Neural progenitor cell (in vitro differentiated cells): ENCODE data around the gene B3GNT4. TPM values are rescaled to one million over a fixed set of nuclear protein-coding genes. Genes with fewer than 3 reads are reported as not detected.
A peak's percentile ranks its signal among the peaks of the same experiment; 100 is the strongest.

Source experiments
- DNase-seq: peaks from one replicate; pipeline ENCODE4 v3.0.0-alpha.2; 2016; ENCODE audit warnings: low spot score
- H2AFZ ChIP-seq: fragments of 200-600 bp; sonication (generic); replicated peaks from 2 replicates; pipeline ENCODE4 v1.6.1; 2016; ENCODE audit warnings: antibody characterized with exemption
- H3F3A ChIP-seq: fragments of 200-600 bp; sonication (generic); 2 replicates; pipeline ENCODE4 v1.6.1; 2016; ENCODE audit warnings: antibody characterized with exemption, low read depth
- H3K27ac ChIP-seq: fragments of 200-600 bp; sonication (generic); 2 replicates; pipeline ENCODE4 v1.5.1; 2016; ENCODE audit warnings: mild to moderate bottlenecking
- H3K27me3 ChIP-seq: fragments of 200-600 bp; sonication (generic); 2 replicates; pipeline ENCODE4 v1.6.1; 2016; ENCODE audit warnings: mild to moderate bottlenecking, moderate library complexity
- H3K36me3 ChIP-seq: fragments of 200-600 bp; sonication (generic); 2 replicates; pipeline ENCODE4 v1.5.1; 2016
- H3K4me1 ChIP-seq: fragments of 200-600 bp; sonication (generic); 2 replicates; pipeline ENCODE4 v1.6.1; 2016; ENCODE audit warnings: mixed run types
- H3K4me2 ChIP-seq: fragments of 200-600 bp; sonication (generic); 2 replicates; pipeline ENCODE4 v1.6.1; 2016
- H3K4me3 ChIP-seq: fragments of 200-600 bp; sonication (generic); 2 replicates; pipeline ENCODE4 v1.5.1; 2016
- H3K79me2 ChIP-seq: fragments of 200-600 bp; sonication (generic); 2 replicates; pipeline ENCODE4 v1.6.1; 2016; ENCODE audit warnings: low read depth
- H3K9ac ChIP-seq: fragments of 200-600 bp; sonication (generic); 2 replicates; pipeline ENCODE4 v1.6.1; 2016
- H3K9me3 ChIP-seq: fragments of 200-600 bp; sonication (generic); 2 replicates; pipeline ENCODE4 v1.5.1; 2016; ENCODE audit warnings: low read depth
- H4K20me1 ChIP-seq: fragments of 200-600 bp; sonication (generic); 2 replicates; pipeline ENCODE4 v1.6.1; 2016; ENCODE audit warnings: low read depth
- H3K27ac Mint-ChIP-seq: 3 replicates; pipeline ENCODE4 v1.8.0; 2021; ENCODE audit warnings: mixed read lengths
- H3K27me3 Mint-ChIP-seq: 2 replicates; pipeline ENCODE4 v1.8.0; 2022; ENCODE audit warnings: low read depth, mild to moderate bottlenecking, inconsistent platforms, moderate library complexity, mixed read lengths; ENCODE audit not compliant: insufficient read depth
- H3K36me3 Mint-ChIP-seq: 3 replicates; pipeline ENCODE4 v1.8.0; 2021; ENCODE audit warnings: mixed read lengths
- H3K4me1 Mint-ChIP-seq: 3 replicates; pipeline ENCODE4 v1.8.0; 2021; ENCODE audit warnings: mixed read lengths
- H3K4me3 Mint-ChIP-seq: 3 replicates; pipeline ENCODE4 v1.8.0; 2021; ENCODE audit warnings: mild to moderate bottlenecking, moderate library complexity, mixed read lengths
- H3K9me3 Mint-ChIP-seq: 3 replicates; pipeline ENCODE4 v1.8.0; 2020; ENCODE audit warnings: mixed read lengths
- EZH2 ChIP-seq: fragments of 200-600 bp; sonication (generic); IDR thresholded peaks from 2 replicates; pipeline ENCODE4 v1.6.1; 2017; ENCODE audit warnings: antibody characterized with exemption, mild to moderate bottlenecking, moderate library complexity
- EZH2phosphoT487 ChIP-seq: fragments of 200-600 bp; sonication (generic); IDR thresholded peaks from 2 replicates; pipeline ENCODE4 v1.6.1; 2017; ENCODE audit warnings: antibody characterized with exemption
- total RNA-seq: library from RNA; depleted of rRNA; stranded (reverse); fragments of >200 nt; gene quantifications from 2 replicates; pipeline ENCODE4 v1.2.3, GENCODE V29; 2015; ENCODE audit warnings: low replicate concordance
- TF ChIP-seq, protein P1 (sequence below): fragments of 200-600 bp; sonication (generic); IDR thresholded peaks from 2 replicates; pipeline ENCODE4 v1.5.1; 2017; ENCODE audit warnings: antibody characterized with exemption, mild to moderate bottlenecking

The B3GNT4 gene
- total RNA-seq, 1 donor from 2014 or later: 0.30 TPM

DNA sequence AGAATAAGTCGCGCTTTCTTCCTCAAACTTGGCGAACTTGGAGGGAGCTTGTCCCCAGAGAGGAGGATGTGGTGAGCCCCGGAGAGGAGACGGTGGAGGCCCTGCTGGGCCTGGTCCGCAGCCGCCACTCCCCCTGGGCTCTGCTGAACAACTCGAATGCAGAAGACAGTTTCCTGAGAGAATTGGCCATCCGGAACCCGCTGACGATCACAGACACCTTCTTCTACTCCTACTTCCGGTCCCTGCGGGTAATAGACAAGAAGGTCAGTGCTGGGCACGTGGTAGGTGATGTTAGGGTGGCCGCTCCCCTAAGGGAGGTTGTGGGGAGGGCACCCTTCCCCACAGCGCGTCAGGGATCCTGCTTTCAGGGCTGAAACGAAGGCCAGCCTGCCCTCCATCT lies 19.0 kb upstream of the B3GNT4 start:
- peaks cover 33% of the 10 kb centered on the region for H3K27me3 ChIP-seq
- H3K27ac ChIP-seq: no peak overlapping the region
- no peak overlapping the region for H2AFZ ChIP-seq
- no peaks in the 10 kb centered on the region for H3F3A ChIP-seq
- no peak overlapping the region for H3K4me3 ChIP-seq
- no peaks in the 10 kb centered on the region for H3K79me2 ChIP-seq
- no peak overlapping the region for H3K4me2 ChIP-seq
- no peaks in the 10 kb centered on the region for H3K4me1 ChIP-seq
- no peak overlapping the region for H3K27ac Mint-ChIP-seq
- H3K9ac ChIP-seq: no peak overlapping the region
- no peaks in the 10 kb centered on the region for H3K9me3 Mint-ChIP-seq
- H3K4me3 Mint-ChIP-seq: peak overlapping the region; percentile 54
- no peaks in the 10 kb centered on the region for H3K36me3 ChIP-seq
- H3K36me3 Mint-ChIP-seq: no peaks in the 10 kb centered on the region
- H4K20me1 ChIP-seq: no peaks in the 10 kb centered on the region
- TF ChIP-seq EZH2phosphoT487: no peak
- TF ChIP-seq EZH2: no peak
- TF ChIP-seq, protein P1, sequence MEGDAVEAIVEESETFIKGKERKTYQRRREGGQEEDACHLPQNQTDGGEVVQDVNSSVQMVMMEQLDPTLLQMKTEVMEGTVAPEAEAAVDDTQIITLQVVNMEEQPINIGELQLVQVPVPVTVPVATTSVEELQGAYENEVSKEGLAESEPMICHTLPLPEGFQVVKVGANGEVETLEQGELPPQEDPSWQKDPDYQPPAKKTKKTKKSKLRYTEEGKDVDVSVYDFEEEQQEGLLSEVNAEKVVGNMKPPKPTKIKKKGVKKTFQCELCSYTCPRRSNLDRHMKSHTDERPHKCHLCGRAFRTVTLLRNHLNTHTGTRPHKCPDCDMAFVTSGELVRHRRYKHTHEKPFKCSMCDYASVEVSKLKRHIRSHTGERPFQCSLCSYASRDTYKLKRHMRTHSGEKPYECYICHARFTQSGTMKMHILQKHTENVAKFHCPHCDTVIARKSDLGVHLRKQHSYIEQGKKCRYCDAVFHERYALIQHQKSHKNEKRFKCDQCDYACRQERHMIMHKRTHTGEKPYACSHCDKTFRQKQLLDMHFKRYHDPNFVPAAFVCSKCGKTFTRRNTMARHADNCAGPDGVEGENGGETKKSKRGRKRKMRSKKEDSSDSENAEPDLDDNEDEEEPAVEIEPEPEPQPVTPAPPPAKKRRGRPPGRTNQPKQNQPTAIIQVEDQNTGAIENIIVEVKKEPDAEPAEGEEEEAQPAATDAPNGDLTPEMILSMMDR: no peak
- peaks cover 16% of the 10 kb centered on the region for H3K27me3 Mint-ChIP-seq
- no peak for DNase-seq
- H3K4me1 Mint-ChIP-seq: peaks cover 3% of the 10 kb centered on the region
- no peaks in the 10 kb centered on the region for H3K9me3 ChIP-seq

DNA sequence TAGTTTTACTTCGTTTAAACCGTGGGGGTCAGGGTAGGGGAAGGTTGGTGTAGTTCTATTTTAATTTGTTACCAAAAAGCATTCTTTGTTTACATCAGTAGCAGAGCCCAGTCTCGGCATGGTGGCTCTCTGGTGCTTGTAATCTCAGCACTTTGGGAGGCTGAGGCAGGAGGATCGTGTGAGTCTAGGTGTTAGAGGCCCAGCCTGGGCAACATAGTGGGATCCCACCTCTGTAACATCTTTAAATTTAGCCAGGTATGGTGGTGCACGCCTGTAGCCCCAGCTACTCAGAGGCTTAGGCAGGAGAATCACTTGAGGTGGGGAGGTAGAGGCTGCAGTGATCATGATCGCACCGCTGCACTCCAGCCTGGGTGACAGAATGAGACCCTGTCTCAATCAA lies 18.4 kb upstream of the B3GNT4 start:
- H3K9me3 ChIP-seq: no peaks in the 10 kb centered on the region
- H3K4me1 ChIP-seq: no peaks in the 10 kb centered on the region
- Mint-ChIP-seq H3K4me3 (no peak overlapping the region), H3K27me3 (peaks cover 16% of the 10 kb centered on the region), H3K9me3 (no peaks in the 10 kb centered on the region), H3K4me1 (peaks cover 3% of the 10 kb centered on the region), H3K36me3 (no peaks in the 10 kb centered on the region), H3K27ac (no peak overlapping the region)
- no peak overlapping the region for H3K9ac ChIP-seq
- H3K4me3 ChIP-seq: no peak overlapping the region
- no peak overlapping the region for H3K4me2 ChIP-seq
- H3F3A ChIP-seq: no peaks in the 10 kb centered on the region
- peaks cover 33% of the 10 kb centered on the region for H3K27me3 ChIP-seq
- no peaks in the 10 kb centered on the region for H3K36me3 ChIP-seq
- no peaks in the 10 kb centered on the region for H4K20me1 ChIP-seq
- no peak for DNase-seq
- no peak overlapping the region for H2AFZ ChIP-seq
- no peaks in the 10 kb centered on the region for H3K79me2 ChIP-seq
- no peak overlapping the region for H3K27ac ChIP-seq
- TF ChIP-seq EZH2phosphoT487: no peak
- TF ChIP-seq, protein P1: no peak
- TF ChIP-seq EZH2: no peak

DNA sequence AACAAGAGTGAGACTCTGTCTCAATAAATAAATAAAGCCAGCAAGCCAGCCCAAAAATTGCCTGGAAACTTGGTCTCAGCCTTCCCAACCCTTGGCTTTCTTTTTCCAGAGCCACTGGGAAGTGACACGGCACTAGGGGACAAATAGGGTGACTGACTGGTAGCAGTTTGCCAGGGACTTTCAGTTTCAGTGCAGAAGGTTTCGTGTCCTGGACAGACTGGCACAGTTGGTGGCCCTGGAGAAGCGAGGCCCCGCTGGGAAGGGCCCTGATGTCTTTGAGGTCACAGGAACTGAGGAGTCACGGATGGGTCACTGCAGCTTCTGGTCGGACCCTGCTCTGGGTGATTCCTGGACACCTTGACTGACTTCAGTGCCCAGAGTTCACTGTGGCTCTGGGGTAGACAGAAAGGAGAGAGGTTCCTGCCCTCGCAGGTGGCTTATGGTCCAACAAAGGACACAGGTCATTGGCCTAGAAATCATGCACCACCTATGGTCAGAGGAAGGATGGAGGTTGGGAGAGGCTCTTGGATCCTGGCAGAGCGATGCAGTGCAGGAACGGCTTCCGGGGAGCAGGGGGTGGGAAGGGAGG lies 17.9 kb upstream of the B3GNT4 start:
- Histone ChIP-seq H3K79me2 (no peaks in the 10 kb centered on the region), H3K27ac (no peak overlapping the region), H3K27me3 (peaks cover 33% of the 10 kb centered on the region), H3K4me2 (no peak overlapping the region), H4K20me1 (no peaks in the 10 kb centered on the region), H3K36me3 (no peaks in the 10 kb centered on the region), H2AFZ (no peak overlapping the region), H3K4me1 (no peaks in the 10 kb centered on the region), H3K4me3 (no peak overlapping the region), H3F3A (no peaks in the 10 kb centered on the region), H3K9ac (no peak overlapping the region), H3K9me3 (no peaks in the 10 kb centered on the region)
- no peak overlapping the region for H3K4me3 Mint-ChIP-seq
- H3K27me3 Mint-ChIP-seq: peaks cover 17% of the 10 kb centered on the region
- H3K4me1 Mint-ChIP-seq: peaks cover 3% of the 10 kb centered on the region
- no peaks in the 10 kb centered on the region for H3K9me3 Mint-ChIP-seq
- no peak for DNase-seq
- TF ChIP-seq, protein P1: no peak
- TF ChIP-seq EZH2phosphoT487 (no peak), EZH2 (no peak)
- H3K27ac Mint-ChIP-seq: no peak overlapping the region
- no peaks in the 10 kb centered on the region for H3K36me3 Mint-ChIP-seq
